Right lobe of liver (tissue), 4 donors: ENCODE data around the gene STH.

Source experiments
- POLR2A ChIP-seq: fragments of 450-650 bp; IDR thresholded peaks from one replicate; pipeline ENCODE4 v1.6.1; 2017; ENCODE audit warnings: antibody characterized with exemption, mild to moderate bottlenecking
- TF ChIP-seq, protein P1 (sequence below), 4 donors: fragments of 200-600 bp in 3 of 4; fragments of 450-650 bp in 1 of 4; IDR thresholded peaks; one replicate each; pipeline versions ENCODE4 v1.5.1 to v1.8.0; 2016 to 2022; ENCODE audit warnings: antibody characterized with exemption in 4 of 4, mild to moderate bottlenecking in 2 of 4
- donor health status: DM: no; HTN: no; CAD: no.
- donor health status: DM: no; HTN: no; CAD: no.
- donor health status: DM: no; HTN: yes; CAD: no.

DNA sequence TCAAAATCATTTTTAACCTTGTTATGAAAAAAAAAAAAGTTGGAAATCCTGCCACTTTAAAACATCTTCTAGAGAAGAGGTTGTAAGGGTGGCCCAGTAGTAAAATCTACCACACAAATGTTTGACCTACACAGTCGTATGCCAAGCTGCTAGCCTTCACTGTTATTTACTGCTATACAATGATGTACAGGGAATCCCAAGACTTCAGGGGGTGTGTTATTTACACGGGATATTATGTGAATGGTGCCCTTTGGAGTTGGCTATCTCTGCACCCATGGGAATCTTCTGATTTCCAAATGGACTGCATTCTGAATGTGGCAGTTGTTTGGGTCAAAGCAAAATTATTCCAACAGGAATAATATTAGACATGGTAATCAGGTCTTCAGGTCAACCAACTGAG lies 45.9 kb downstream of the STH start:
- TF ChIP-seq, protein P1, sequence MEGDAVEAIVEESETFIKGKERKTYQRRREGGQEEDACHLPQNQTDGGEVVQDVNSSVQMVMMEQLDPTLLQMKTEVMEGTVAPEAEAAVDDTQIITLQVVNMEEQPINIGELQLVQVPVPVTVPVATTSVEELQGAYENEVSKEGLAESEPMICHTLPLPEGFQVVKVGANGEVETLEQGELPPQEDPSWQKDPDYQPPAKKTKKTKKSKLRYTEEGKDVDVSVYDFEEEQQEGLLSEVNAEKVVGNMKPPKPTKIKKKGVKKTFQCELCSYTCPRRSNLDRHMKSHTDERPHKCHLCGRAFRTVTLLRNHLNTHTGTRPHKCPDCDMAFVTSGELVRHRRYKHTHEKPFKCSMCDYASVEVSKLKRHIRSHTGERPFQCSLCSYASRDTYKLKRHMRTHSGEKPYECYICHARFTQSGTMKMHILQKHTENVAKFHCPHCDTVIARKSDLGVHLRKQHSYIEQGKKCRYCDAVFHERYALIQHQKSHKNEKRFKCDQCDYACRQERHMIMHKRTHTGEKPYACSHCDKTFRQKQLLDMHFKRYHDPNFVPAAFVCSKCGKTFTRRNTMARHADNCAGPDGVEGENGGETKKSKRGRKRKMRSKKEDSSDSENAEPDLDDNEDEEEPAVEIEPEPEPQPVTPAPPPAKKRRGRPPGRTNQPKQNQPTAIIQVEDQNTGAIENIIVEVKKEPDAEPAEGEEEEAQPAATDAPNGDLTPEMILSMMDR (IDR thresholded peaks at IDR 0.05) = no peak
- TF ChIP-seq POLR2A = no peak
